KMS-11 (cell line): ENCODE measurements around the gene RPL19.
"Not testable (repeated sequence)": the region's sequence is repeated elsewhere in the genome, so short reads cannot be mapped to it uniquely, and the experiment has no call there.

ENCODE experiments used
- H2AFZ ChIP-seq: fragments of 200-600 bp; sonication (generic); 2 replicates; pipeline ENCODE4 v1.6.1; 2016; ENCODE audit warnings: antibody characterized with exemption, mixed run types, low read depth
- H3K27ac ChIP-seq: fragments of 200-600 bp; sonication (generic); 2 replicates; pipeline ENCODE4 v1.6.1; 2016; ENCODE audit warnings: mild to moderate bottlenecking, mixed run types
- H3K27me3 ChIP-seq: fragments of 200-600 bp; sonication (generic); 2 replicates; pipeline ENCODE4 v1.6.1; 2017; ENCODE audit warnings: mild to moderate bottlenecking, low read depth, mixed run types, moderate library complexity; ENCODE audit not compliant: insufficient read depth
- H3K36me3 ChIP-seq: fragments of 200-600 bp; sonication (generic); 2 replicates; pipeline ENCODE4 v1.6.1; 2017; ENCODE audit warnings: mild to moderate bottlenecking, mixed run types; ENCODE audit not compliant: insufficient read depth
- H3K4me1 ChIP-seq: fragments of 200-600 bp; sonication (generic); 2 replicates; pipeline ENCODE4 v1.6.1; 2016; ENCODE audit warnings: mild to moderate bottlenecking, low read depth, mixed run types; ENCODE audit not compliant: poor library complexity, severe bottlenecking
- H3K4me2 ChIP-seq: fragments of 200-600 bp; sonication (generic); 2 replicates; pipeline ENCODE4 v1.7.0; 2016; ENCODE audit warnings: mild to moderate bottlenecking, mixed run types
- H3K4me3 ChIP-seq: fragments of 200-600 bp; sonication (generic); IDR thresholded peaks from 2 replicates; pipeline ENCODE4 v1.6.1; 2017; ENCODE audit warnings: low read depth, low read length, mixed read lengths; ENCODE audit not compliant: insufficient read depth
- H3K79me2 ChIP-seq: fragments of 200-600 bp; sonication (generic); 2 replicates; pipeline ENCODE4 v1.6.1; 2016; ENCODE audit warnings: low read depth, mixed run types; ENCODE audit not compliant: insufficient read depth
- H3K9ac ChIP-seq: fragments of 200-600 bp; sonication (generic); 2 replicates; pipeline ENCODE4 v1.6.1; 2016; ENCODE audit warnings: mild to moderate bottlenecking, mixed run types
- H4K20me1 ChIP-seq: fragments of 200-600 bp; sonication (generic); 2 replicates; pipeline ENCODE4 v1.6.1; 2016; ENCODE audit warnings: mild to moderate bottlenecking, mixed run types; ENCODE audit not compliant: insufficient read depth
- CTCF ChIP-seq: fragments of 200-600 bp; sonication (generic); conservative IDR thresholded peaks from 2 replicates; pipeline ENCODE4 v1.6.1; 2017; ENCODE audit warnings: low read depth, mild to moderate bottlenecking, antibody characterized with exemption, low read length, moderate library complexity, mixed read lengths

The RPL19 gene

GRCh38 chr17:39166437-39167335, 33.4 kb upstream of the RPL19 start:
- H3K4me3 ChIP-seq: no peak overlapping the region
- no peak overlapping the region for H2AFZ ChIP-seq
- no peaks in the 10 kb centered on the region for H3K79me2 ChIP-seq
- H3K27ac ChIP-seq: no peak overlapping the region
- no peak overlapping the region for H3K9ac ChIP-seq
- H4K20me1 ChIP-seq: no peaks in the 10 kb centered on the region
- H3K27me3 ChIP-seq: no peaks in the 10 kb centered on the region
- H3K4me2 ChIP-seq: no peak overlapping the region
- no peaks in the 10 kb centered on the region for H3K36me3 ChIP-seq
- TF ChIP-seq CTCF: no peak
- H3K4me1 ChIP-seq: peaks cover 21% of the 10 kb centered on the region

- Histone ChIP-seq H3K4me3 (no peak overlapping the region), H3K9ac (no peak overlapping the region), H3K4me1 (peaks cover 21% of the 10 kb centered on the region), H3K79me2 (no peaks in the 10 kb centered on the region), H3K4me2 (no peak overlapping the region), H2AFZ (no peak overlapping the region), H3K27me3 (no peaks in the 10 kb centered on the region), H4K20me1 (no peaks in the 10 kb centered on the region), H3K27ac (no peak overlapping the region), H3K36me3 (no peaks in the 10 kb centered on the region)
- no peak for TF ChIP-seq CTCF
Observed at GRCh38 chr17:39167476-39167875, 32.6 kb upstream of the RPL19 start.

- not testable (repeated sequence) for H3K4me3 ChIP-seq, H3K9ac ChIP-seq, H2AFZ ChIP-seq, H3K4me2 ChIP-seq, H3K27me3 ChIP-seq, H4K20me1 ChIP-seq, H3K79me2 ChIP-seq, H3K36me3 ChIP-seq, H3K27ac ChIP-seq
- peaks cover 29% of the 10 kb centered on the region for H3K4me1 ChIP-seq
Observed at GRCh38 chr17:39168503-39168902, 31.6 kb upstream of the RPL19 start.

- H3K79me2 ChIP-seq: no peaks in the 10 kb centered on the region
- H3K4me1 ChIP-seq: peaks cover 28% of the 10 kb centered on the region
- H4K20me1 ChIP-seq: no peaks in the 10 kb centered on the region
- H3K36me3 ChIP-seq: no peaks in the 10 kb centered on the region
- H3K27ac ChIP-seq: no peak overlapping the region
- H3K9ac ChIP-seq: no peak overlapping the region
- H3K27me3 ChIP-seq: no peaks in the 10 kb centered on the region
- no peak overlapping the region for H3K4me2 ChIP-seq
- no peak overlapping the region for H3K4me3 ChIP-seq
- TF ChIP-seq CTCF: no peak
- no peak overlapping the region for H2AFZ ChIP-seq
Observed at GRCh38 chr17:39169101-39169500, 31.0 kb upstream of the RPL19 start.

- Histone ChIP-seq H3K27ac (no peak overlapping the region), H2AFZ (no peak overlapping the region), H3K9ac (no peak overlapping the region), H4K20me1 (no peaks in the 10 kb centered on the region), H3K27me3 (no peaks in the 10 kb centered on the region), H3K4me2 (no peak overlapping the region), H3K36me3 (no peaks in the 10 kb centered on the region), H3K79me2 (no peaks in the 10 kb centered on the region), H3K4me3 (no peak overlapping the region), H3K4me1 (peaks cover 24% of the 10 kb centered on the region)
- TF ChIP-seq CTCF: no peak
Observed at GRCh38 chr17:39169518-39169917, 30.6 kb upstream of the RPL19 start.
